ENCODE data around the gene PHB1.

- TF ChIP-seq POLR2AphosphoS5 (IDR thresholded peaks at IDR 0.05; ENCODE audit: low read depth, low read length) (no peak; the same call in 1 of the 2 replicates), POLR2A (IDR thresholded peaks at IDR 0.05; ENCODE audit: low read depth, low read length) (peak; percentile 65; the same call in 1 of the 2 replicates), TAF1 (IDR thresholded peaks at IDR 0.05; ENCODE audit: borderline replicate concordance, low read depth, low read length) (peak; percentile 18; the same call in 1 of the 2 replicates)
Measured at GRCh38 chr17:49390548-49391324, 23.9 kb downstream of the PHB1 start.

All from GM12892 (cell line).